ENCODE results near the gene SORCS3.

SORCS3 gene

DNA sequence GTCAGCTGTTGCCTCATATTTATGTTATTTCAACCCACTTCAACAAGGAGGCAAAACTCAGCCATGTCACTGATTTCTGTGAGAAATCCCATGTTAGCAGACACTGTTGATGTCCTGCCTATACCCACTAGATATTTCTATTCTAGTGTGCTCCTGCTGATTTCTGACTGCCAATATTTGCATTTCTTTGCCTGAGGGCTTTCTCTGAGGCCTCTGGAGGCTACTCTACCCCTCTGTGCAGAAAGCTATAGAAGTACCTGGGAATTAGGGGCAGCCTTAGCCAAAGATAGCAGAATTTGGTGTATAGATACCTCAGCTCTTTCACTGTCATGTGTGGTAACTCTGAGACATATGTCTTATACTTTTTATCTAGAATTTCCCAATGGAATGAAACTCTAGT lies 348.8 kb downstream of the SORCS3 start:
- no peaks in the 10 kb centered on the region for H3K4me1 Mint-ChIP-seq
- H3K27me3 Mint-ChIP-seq: no peaks in the 10 kb centered on the region
- no peak for ATAC-seq (replicated peaks; ENCODE audit: extremely low read depth, poor library complexity, severe bottlenecking)
- no peak overlapping the region for H3K27ac Mint-ChIP-seq (ENCODE audit: low read depth)
- H3K36me3 Mint-ChIP-seq (ENCODE audit: insufficient read depth): no peaks in the 10 kb centered on the region
- no peak for DNase-seq (ENCODE audit: low spot score in 2 of 2)
- H3K9me3 Mint-ChIP-seq: peaks cover 5% of the 10 kb centered on the region
- no peak overlapping the region for H3K4me3 Mint-ChIP-seq

- DNase-seq (ENCODE audit: low spot score in 2 of 2): no peak
- Mint-ChIP-seq H3K9me3 (no peaks in the 10 kb centered on the region), H3K27ac (ENCODE audit: low read depth) (no peak overlapping the region), H3K27me3 (no peaks in the 10 kb centered on the region), H3K4me3 (no peak overlapping the region), H3K4me1 (no peaks in the 10 kb centered on the region), H3K36me3 (ENCODE audit: insufficient read depth) (no peaks in the 10 kb centered on the region)
- no peak for ATAC-seq (replicated peaks; ENCODE audit: extremely low read depth, poor library complexity, severe bottlenecking)
Observed at GRCh38 chr10:104993085-104993484, 352.0 kb downstream of the SORCS3 start.

DNA sequence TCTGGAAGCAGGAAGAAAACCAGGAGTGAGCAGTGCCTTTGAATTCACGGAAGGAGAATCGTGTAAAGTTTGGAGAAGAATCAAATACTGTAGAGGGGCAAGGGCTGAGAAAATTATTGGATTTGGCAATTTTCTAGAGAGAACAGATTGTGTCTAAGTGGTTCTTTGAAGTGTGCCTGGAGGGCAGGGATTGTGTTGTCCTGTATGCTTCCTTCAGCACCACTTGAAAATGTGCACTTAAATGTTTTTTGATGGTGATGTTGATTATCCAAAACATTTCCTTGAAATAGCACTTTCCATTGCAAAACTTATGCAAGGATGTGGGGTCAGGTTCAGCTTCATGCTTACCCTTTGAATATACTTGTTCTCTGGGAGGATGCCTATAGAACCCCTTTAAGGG lies 360.2 kb downstream of the SORCS3 start:
- peaks cover 3% of the 10 kb centered on the region for H3K9me3 Mint-ChIP-seq
- no peaks in the 10 kb centered on the region for H3K27me3 Mint-ChIP-seq
- H3K27ac Mint-ChIP-seq (ENCODE audit: low read depth): no peak overlapping the region
- no peak overlapping the region for H3K4me3 Mint-ChIP-seq
- no peak for DNase-seq (ENCODE audit: low spot score in 2 of 2)
- no peaks in the 10 kb centered on the region for H3K36me3 Mint-ChIP-seq (ENCODE audit: insufficient read depth)
- H3K4me1 Mint-ChIP-seq: no peaks in the 10 kb centered on the region
- ATAC-seq (replicated peaks; ENCODE audit: extremely low read depth, poor library complexity, severe bottlenecking): no peak

- H3K4me1 Mint-ChIP-seq: no peaks in the 10 kb centered on the region
- H3K9me3 Mint-ChIP-seq: peaks cover 13% of the 10 kb centered on the region
- H3K27ac Mint-ChIP-seq (ENCODE audit: low read depth): no peak overlapping the region
- ATAC-seq (replicated peaks; ENCODE audit: extremely low read depth, poor library complexity, severe bottlenecking) (no peak), DNase-seq (ENCODE audit: low spot score in 2 of 2) (no peak)
- H3K36me3 Mint-ChIP-seq (ENCODE audit: insufficient read depth): no peaks in the 10 kb centered on the region
- no peak overlapping the region for H3K4me3 Mint-ChIP-seq
- H3K27me3 Mint-ChIP-seq: no peaks in the 10 kb centered on the region
Observed at GRCh38 chr10:105010411-105011121, 369.5 kb downstream of the SORCS3 start.

GRCh38 chr10:105017116-105017515 lies 376.0 kb downstream of the SORCS3 start:
- H3K9me3 Mint-ChIP-seq: peaks cover 10% of the 10 kb centered on the region
- no peaks in the 10 kb centered on the region for H3K27me3 Mint-ChIP-seq
- DNase-seq (ENCODE audit: low spot score in 2 of 2) (no peak), ATAC-seq (replicated peaks; ENCODE audit: extremely low read depth, poor library complexity, severe bottlenecking) (no peak)
- no peak overlapping the region for H3K27ac Mint-ChIP-seq (ENCODE audit: low read depth)
- H3K4me1 Mint-ChIP-seq: no peaks in the 10 kb centered on the region
- no peaks in the 10 kb centered on the region for H3K36me3 Mint-ChIP-seq (ENCODE audit: insufficient read depth)
- H3K4me3 Mint-ChIP-seq: no peak overlapping the region

DNA sequence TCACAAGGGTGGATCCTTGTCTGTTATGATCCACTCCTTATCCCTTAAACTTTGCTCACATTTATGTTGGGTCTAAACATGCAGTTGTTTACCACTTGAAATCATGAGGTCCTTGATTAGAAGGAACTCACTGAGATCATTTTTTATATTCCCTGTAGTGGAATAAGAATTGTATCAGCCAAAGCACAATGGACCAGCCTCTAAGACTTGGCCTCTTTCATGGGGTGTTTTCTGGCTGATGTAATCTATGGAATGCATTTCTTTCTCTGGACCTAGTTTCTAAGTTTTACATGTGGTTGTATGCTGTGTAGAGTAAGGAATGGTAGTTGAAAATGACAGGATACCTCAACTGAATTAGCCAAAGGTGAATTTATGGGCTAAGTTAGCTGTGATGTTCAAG lies 376.6 kb downstream of the SORCS3 start:
- Mint-ChIP-seq H3K27me3 (no peaks in the 10 kb centered on the region), H3K9me3 (peaks cover 10% of the 10 kb centered on the region), H3K27ac (ENCODE audit: low read depth) (no peak overlapping the region), H3K36me3 (ENCODE audit: insufficient read depth) (no peaks in the 10 kb centered on the region), H3K4me3 (no peak overlapping the region), H3K4me1 (no peaks in the 10 kb centered on the region)
- ATAC-seq (replicated peaks; ENCODE audit: extremely low read depth, poor library complexity, severe bottlenecking) (no peak), DNase-seq (ENCODE audit: low spot score in 2 of 2) (no peak)

DNA sequence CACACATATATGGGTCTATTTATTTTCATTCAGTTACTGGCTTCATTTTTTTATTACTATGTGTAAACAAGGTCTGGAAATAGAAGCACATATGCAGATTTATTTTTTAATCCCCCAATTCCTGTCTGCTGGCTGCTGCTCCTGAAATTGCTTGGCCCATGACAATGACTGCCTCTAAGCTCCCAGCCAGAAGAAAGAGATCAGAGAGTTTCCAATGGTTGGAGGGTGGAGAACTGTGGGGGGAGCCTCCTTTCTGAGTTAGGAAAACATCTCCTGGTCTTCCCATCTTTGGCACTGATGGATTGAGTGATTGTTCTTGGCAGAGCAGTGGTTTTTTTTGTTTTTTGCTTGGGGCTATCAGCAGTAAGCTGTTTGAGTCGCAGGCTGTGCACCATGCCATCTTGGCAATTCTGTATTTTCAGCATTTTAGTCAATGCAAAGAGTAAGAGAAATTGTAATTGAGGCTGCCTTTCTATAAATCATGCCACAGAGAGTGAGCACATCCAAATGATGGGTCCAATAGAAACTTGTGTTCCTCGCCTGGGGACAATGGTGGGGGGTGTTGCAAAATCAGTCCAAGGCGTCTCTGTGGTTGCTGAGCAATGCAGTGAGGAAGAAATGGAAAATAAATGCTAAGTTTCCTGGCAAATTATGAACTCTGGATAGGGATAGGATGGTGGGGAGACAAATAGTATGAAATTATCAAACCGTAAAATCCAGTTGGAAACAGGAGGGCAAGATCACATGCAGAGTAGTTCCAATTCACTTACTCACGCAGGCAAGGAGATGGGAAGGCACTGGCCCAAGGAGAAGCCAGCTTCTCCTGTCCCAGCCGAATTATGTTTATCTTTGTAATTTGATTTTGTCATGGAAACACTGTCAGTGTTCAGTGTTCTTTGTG lies 382.4 kb downstream of the SORCS3 start:
- Mint-ChIP-seq H3K4me3 (no peak overlapping the region), H3K27me3 (no peaks in the 10 kb centered on the region), H3K4me1 (no peaks in the 10 kb centered on the region), H3K27ac (ENCODE audit: low read depth) (no peak overlapping the region), H3K9me3 (peaks cover 17% of the 10 kb centered on the region), H3K36me3 (ENCODE audit: insufficient read depth) (no peaks in the 10 kb centered on the region)
- ATAC-seq (replicated peaks; ENCODE audit: extremely low read depth, poor library complexity, severe bottlenecking) (no peak), DNase-seq (ENCODE audit: low spot score in 2 of 2) (no peak)

GRCh38 chr10:105024184-105024583 lies 383.1 kb downstream of the SORCS3 start:
- H3K27ac Mint-ChIP-seq (ENCODE audit: low read depth): no peak overlapping the region
- no peaks in the 10 kb centered on the region for H3K36me3 Mint-ChIP-seq (ENCODE audit: insufficient read depth)
- H3K4me3 Mint-ChIP-seq: no peak overlapping the region
- H3K9me3 Mint-ChIP-seq: peaks cover 12% of the 10 kb centered on the region
- ATAC-seq (replicated peaks; ENCODE audit: extremely low read depth, poor library complexity, severe bottlenecking) (no peak), DNase-seq (ENCODE audit: low spot score in 2 of 2) (no peak)
- no peaks in the 10 kb centered on the region for H3K27me3 Mint-ChIP-seq
- H3K4me1 Mint-ChIP-seq: no peaks in the 10 kb centered on the region

- DNase-seq (ENCODE audit: low spot score in 2 of 2) (no peak), ATAC-seq (replicated peaks; ENCODE audit: extremely low read depth, poor library complexity, severe bottlenecking) (no peak)
- no peaks in the 10 kb centered on the region for H3K36me3 Mint-ChIP-seq (ENCODE audit: insufficient read depth)
- no peaks in the 10 kb centered on the region for H3K4me1 Mint-ChIP-seq
- no peaks in the 10 kb centered on the region for H3K27me3 Mint-ChIP-seq
- peaks cover 12% of the 10 kb centered on the region for H3K9me3 Mint-ChIP-seq
- H3K27ac Mint-ChIP-seq (ENCODE audit: low read depth): no peak overlapping the region
- H3K4me3 Mint-ChIP-seq: no peak overlapping the region
Observed at GRCh38 chr10:105025092-105025491, 384.0 kb downstream of the SORCS3 start.

DNA sequence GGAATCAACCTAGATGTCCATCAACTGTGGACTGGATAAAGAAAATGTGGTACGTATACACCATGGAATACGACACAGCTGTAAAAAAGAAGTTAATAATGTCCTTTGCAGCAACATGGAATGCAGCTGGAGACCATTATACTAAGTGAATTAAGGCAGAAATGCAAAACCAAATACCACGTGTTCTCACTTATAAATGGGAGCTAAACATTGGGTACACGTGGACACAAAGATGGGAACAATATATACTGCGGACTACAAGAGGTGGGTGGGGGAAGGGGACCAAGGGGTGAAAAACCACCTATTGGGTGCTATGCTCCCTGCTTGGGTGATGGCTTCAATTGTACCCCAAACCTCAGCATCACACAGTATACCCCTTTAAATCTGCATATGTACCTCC lies 385.5 kb downstream of the SORCS3 start:
- no peak overlapping the region for H3K27ac Mint-ChIP-seq (ENCODE audit: low read depth)
- DNase-seq (ENCODE audit: low spot score in 2 of 2) (no peak), ATAC-seq (replicated peaks; ENCODE audit: extremely low read depth, poor library complexity, severe bottlenecking) (no peak)
- peaks cover 12% of the 10 kb centered on the region for H3K9me3 Mint-ChIP-seq
- H3K4me3 Mint-ChIP-seq: no peak overlapping the region
- no peaks in the 10 kb centered on the region for H3K36me3 Mint-ChIP-seq (ENCODE audit: insufficient read depth)
- no peaks in the 10 kb centered on the region for H3K4me1 Mint-ChIP-seq
- no peaks in the 10 kb centered on the region for H3K27me3 Mint-ChIP-seq

- Mint-ChIP-seq H3K27ac (ENCODE audit: low read depth) (no peak overlapping the region), H3K36me3 (ENCODE audit: insufficient read depth) (no peaks in the 10 kb centered on the region), H3K27me3 (no peaks in the 10 kb centered on the region), H3K9me3 (peaks cover 6% of the 10 kb centered on the region), H3K4me3 (no peak overlapping the region), H3K4me1 (no peaks in the 10 kb centered on the region)
- DNase-seq (ENCODE audit: low spot score in 2 of 2) (no peak), ATAC-seq (replicated peaks; ENCODE audit: extremely low read depth, poor library complexity, severe bottlenecking) (no peak)
Observed at GRCh38 chr10:105029286-105029685, 388.2 kb downstream of the SORCS3 start.

GRCh38 chr10:105037022-105037421 lies 395.9 kb downstream of the SORCS3 start:
- no peaks in the 10 kb centered on the region for H3K27me3 Mint-ChIP-seq
- H3K9me3 Mint-ChIP-seq: peaks cover 4% of the 10 kb centered on the region
- H3K4me3 Mint-ChIP-seq: no peak overlapping the region
- H3K27ac Mint-ChIP-seq (ENCODE audit: low read depth): no peak overlapping the region
- H3K4me1 Mint-ChIP-seq: no peaks in the 10 kb centered on the region
- ATAC-seq (replicated peaks; ENCODE audit: extremely low read depth, poor library complexity, severe bottlenecking) (no peak), DNase-seq (ENCODE audit: low spot score in 2 of 2) (no peak)
- no peaks in the 10 kb centered on the region for H3K36me3 Mint-ChIP-seq (ENCODE audit: insufficient read depth)

DNA sequence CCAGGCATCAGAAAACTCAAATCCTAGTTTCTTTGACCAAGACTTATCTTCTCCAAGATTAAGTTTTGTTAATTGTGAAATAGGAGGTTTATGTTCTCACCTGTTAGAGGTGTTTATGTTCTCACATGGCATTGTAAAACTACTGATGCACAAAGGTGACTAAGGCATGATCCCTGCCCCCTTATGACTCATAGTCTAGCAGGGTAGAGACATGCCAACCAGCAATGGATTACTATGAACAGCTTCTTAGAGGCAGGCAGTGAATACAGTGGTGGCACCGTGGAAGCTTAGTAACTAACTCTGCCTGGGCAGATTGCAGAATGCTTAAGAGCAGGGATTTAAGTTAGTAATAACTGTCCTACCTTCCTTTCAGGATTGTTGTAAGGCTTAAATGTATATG lies 400.9 kb downstream of the SORCS3 start:
- Mint-ChIP-seq H3K4me1 (no peaks in the 10 kb centered on the region), H3K9me3 (peaks cover 7% of the 10 kb centered on the region), H3K27ac (ENCODE audit: low read depth) (no peak overlapping the region), H3K4me3 (no peak overlapping the region), H3K36me3 (ENCODE audit: insufficient read depth) (no peaks in the 10 kb centered on the region), H3K27me3 (no peaks in the 10 kb centered on the region)
- DNase-seq (ENCODE audit: low spot score in 2 of 2): no peak
- no peak for ATAC-seq (replicated peaks; ENCODE audit: extremely low read depth, poor library complexity, severe bottlenecking)
